GM18508 (cell line): ENCODE data around the gene ABHD6.
"Not testable (repeated sequence)": the region's sequence is repeated elsewhere in the genome, so short reads cannot be mapped to it uniquely, and the experiment has no call there.

ENCODE experiments used
- ATAC-seq: cut with Tn5 transposase; IDR thresholded peaks from one replicate; pipeline ENCODE4 v1.9.1; 2021; ENCODE audit warnings: moderate number of reproducible peaks; ENCODE audit not compliant: insufficient read depth, unreplicated experiment

ABHD6 gene, protein sequence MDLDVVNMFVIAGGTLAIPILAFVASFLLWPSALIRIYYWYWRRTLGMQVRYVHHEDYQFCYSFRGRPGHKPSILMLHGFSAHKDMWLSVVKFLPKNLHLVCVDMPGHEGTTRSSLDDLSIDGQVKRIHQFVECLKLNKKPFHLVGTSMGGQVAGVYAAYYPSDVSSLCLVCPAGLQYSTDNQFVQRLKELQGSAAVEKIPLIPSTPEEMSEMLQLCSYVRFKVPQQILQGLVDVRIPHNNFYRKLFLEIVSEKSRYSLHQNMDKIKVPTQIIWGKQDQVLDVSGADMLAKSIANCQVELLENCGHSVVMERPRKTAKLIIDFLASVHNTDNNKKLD

GRCh38 chr3:58237238-58237940 is at the start of gene ABHD6:
TSS of gene ABHD6 (plus strand) at chr3:58237792. CDS start at chr3:58256587, 18,795 bp downstream.
- peak; percentile 38 for ATAC-seq

- ATAC-seq, result no peak
These were observed 49.4 kb upstream of the ABHD6 start for GRCh38 chr3:58188173-58188564.

GRCh38 chr3:58188921-58189451 is 48.6 kb upstream of the ABHD6 start:
- no peak for ATAC-seq

GRCh38 chr3:58189691-58190090 is 47.9 kb upstream of the ABHD6 start:
- ATAC-seq, result no peak

DNA sequence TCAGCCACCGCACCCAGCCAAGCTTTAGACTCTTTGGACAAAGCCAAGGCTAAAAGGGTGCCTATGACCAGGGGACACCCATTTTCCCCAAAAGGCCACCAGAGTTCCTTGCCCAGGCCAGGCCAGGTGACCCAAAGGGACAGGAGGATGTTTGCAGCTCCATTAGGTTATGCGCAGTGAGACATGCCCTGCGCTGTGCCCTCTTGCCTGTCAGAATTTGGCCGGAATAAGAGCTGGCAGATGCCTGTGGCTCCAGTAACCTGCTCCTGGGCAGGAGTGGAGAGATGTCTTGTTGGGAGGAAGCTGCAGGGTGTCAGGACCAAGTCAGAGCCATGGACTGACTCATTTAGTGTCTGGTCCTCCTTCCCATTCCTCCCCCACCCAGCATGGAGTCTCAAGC is 47.3 kb upstream of the ABHD6 start:
- no peak for ATAC-seq

GRCh38 chr3:58190882-58191281 is 46.7 kb upstream of the ABHD6 start:
- ATAC-seq, result no peak

GRCh38 chr3:58191361-58191991 is 46.1 kb upstream of the ABHD6 start:
- ATAC-seq, result no peak

- ATAC-seq, result no peak
These were observed 45.5 kb upstream of the ABHD6 start for GRCh38 chr3:58192069-58192468.

DNA sequence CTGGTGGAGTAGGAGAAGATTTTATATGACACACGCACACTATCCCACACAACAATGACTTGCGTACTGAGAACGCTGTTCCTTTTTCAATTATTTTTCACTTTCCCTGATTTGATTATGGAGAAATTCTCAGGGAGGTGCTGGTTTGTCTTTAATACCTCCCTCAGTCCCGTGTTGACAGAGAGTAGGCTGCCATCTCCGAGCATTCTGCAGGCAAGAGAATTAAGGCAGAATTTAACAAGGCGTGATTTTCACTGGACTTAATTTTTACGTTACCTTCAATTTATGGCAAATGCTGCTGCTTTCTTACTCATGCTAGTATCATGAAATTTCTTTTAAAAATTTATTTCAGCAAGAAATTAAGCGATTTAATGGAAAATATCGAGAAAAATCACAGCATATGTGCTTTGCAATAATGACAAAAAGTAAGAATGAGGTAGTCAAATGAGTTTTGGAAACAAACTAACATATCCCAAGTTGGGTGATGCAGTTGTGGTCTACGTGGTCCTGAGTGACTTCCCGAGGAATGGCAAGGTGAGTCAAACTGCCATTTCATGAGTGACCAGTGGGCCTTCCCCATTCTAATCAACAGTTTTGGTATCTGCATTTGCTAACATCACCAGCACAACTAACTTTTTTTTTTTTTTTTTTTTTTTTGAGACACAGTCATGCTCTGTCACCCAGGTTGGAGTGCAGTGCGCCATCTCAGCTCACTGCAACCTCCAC is 43.7 kb upstream of the ABHD6 start:
- no peak for ATAC-seq

DNA sequence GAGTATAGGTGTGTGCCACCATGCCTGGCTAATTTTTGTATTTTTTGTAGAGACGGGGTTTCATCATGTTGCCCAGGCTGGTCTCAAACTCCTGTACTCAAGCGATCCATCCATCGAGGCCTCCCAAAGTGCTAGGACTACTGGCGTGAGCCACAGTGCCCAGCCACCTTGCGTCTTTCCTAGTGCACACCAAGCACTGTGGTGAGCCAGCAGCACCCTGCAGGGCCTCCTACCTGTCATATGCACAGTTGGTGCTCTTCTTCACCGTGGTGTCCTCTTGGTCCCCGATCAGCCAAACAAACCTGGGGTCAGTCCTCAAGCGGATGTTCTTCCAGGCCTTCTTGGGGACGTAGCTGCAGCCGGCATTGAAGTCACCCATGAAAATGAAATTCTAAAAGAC is 40.0 kb upstream of the ABHD6 start:
- ATAC-seq, result no peak

GRCh38 chr3:58198362-58198761 is 39.2 kb upstream of the ABHD6 start:
- no peak for ATAC-seq

GRCh38 chr3:58198804-58199203 is 38.8 kb upstream of the ABHD6 start:
- ATAC-seq, result no peak

GRCh38 chr3:58200121-58200709 is 37.4 kb upstream of the ABHD6 start:
- ATAC-seq, result no peak

GRCh38 chr3:58200846-58201355 is 36.7 kb upstream of the ABHD6 start:
- no peak for ATAC-seq

DNA sequence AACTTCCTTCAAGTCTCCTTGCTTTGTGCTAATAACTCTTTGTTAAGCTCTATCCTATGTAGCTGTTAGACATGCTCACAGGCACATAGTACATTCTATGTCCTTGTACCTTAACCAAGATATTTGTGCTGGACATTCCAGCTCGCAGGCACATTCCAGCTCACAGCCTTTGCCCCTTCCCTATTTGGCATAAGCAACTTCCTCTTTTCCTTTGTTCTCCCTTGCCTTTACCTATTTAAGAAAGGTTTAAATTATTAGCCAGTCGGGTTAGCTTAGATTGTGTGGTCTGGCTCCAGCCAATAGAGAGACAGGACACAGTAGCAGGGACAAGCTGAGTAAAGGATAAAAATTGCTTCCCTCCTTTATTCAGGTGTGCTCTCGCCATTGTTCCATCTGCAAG is 36.1 kb upstream of the ABHD6 start:
- ATAC-seq, result not testable (repeated sequence)

GRCh38 chr3:58202917-58203360 is 34.7 kb upstream of the ABHD6 start:
- ATAC-seq, result no peak

DNA sequence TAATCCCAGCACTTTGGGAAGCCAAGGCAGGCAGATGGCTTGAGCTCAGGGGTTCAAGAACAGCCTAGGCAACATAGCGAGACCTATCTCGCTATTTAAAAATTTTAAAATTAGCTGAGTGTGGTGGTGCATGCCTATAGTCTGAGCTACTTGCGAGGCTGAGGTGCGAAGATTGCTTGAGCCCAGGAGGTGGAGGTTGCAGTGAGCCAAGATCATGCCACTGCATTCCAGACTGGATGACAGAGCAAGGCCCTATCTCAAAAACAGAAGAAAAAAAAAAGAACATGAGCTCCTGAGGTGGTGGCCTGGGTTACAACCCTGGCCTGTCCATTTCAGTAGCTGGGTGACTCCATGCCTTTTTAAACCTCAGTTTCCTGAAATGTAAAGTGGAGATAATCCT is 34.1 kb upstream of the ABHD6 start:
- no peak for ATAC-seq

DNA sequence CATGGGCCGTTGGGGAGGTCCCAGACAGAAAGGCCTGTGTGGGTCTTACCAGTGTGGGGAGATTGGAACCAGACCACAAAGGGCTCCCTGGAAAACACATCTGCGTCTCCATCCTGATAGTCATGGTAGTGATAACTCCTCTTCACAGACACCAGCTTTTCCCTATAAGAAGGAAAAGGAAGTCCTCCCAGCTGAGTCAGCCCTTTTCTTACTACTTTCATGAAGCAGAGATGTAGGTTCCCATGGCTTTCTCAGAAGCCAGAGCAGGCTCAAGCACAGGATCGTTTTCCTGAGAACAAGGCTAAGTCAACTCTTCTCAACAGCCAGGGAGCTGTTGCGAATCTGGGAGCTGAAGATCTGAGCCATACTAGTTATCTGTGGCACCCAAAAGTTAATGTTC is 32.9 kb upstream of the ABHD6 start:
- ATAC-seq, result no peak

- ATAC-seq, result no peak
These were observed 31.6 kb upstream of the ABHD6 start for GRCh38 chr3:58205981-58206380.
